H1 (cell line): ENCODE data around the gene CD28. TPM values are rescaled to one million over a fixed set of nuclear protein-coding genes. Genes with fewer than 3 reads are reported as not detected.

Experiments
- CTBP2 ChIP-seq: IDR thresholded peaks from 2 replicates; pipeline ENCODE4 v1.7.0; 2011; ENCODE audit warnings: borderline replicate concordance, mild to moderate bottlenecking, moderate library complexity, mixed read lengths, low read length; ENCODE audit not compliant: insufficient read depth, insufficient read length
- HDAC2 ChIP-seq, 2 experiments: fragments of 300-600 bp in 1 of 2; sonication (generic) in 1 of 2; IDR thresholded peaks; 2 replicates each; pipeline ENCODE4 v1.6.1; 2011 to 2012; ENCODE audit warnings: low read depth in 2 of 2, low read length in 2 of 2, mild to moderate bottlenecking in 2 of 2, moderate library complexity in 2 of 2, borderline replicate concordance in 1 of 2, inconsistent platforms in 1 of 2
- RBBP5 ChIP-seq: IDR thresholded peaks from 2 replicates; pipeline ENCODE4 v1.7.1; 2012; ENCODE audit warnings: low read depth, mild to moderate bottlenecking, inconsistent platforms, low read length, moderate library complexity, borderline replicate concordance
- RXRA ChIP-seq: IDR thresholded peaks from 2 replicates; pipeline ENCODE4 v1.6.1; 2011; ENCODE audit warnings: low read depth, mild to moderate bottlenecking, low read length, moderate library complexity; ENCODE audit not compliant: insufficient read depth
- polyA plus RNA-seq, 7 experiments: library from polyadenylated mRNA; depleted of rRNA in 3 of 7; stranded (reverse) in 5 of 7; unstranded in 2 of 7; fragments of >200 nt in 5 of 7; fragments of 200-250 nt in 2 of 7; gene quantifications; 1 replicate in 5 of 7; 2 replicates in 1 of 7; 4 replicates in 1 of 7; pipeline versions ENCODE4 v1.2.1 to v1.2.3, GENCODE V29; 2011 to 2013; ENCODE audit warnings: missing spikeins in 2 of 7, mixed read lengths in 2 of 7
- total RNA-seq: library from RNA; stranded (reverse); fragmentation: NEBNext Ultra II Directional; extraction: Animal tissue kit (Norgen Biotek cat#: 25700); gene quantifications from 2 replicates; pipeline ENCODE4 v1.2.1, GENCODE V29; 2021
- TF ChIP-seq, protein P1 (sequence below): IDR thresholded peaks from 2 replicates; pipeline ENCODE4 v1.6.1; 2012; ENCODE audit warnings: low read length, inconsistent platforms

The CD28 gene
- total and polyA plus RNA-seq, 2 of the 8 experiments (the other 6 are each of a cell fraction or from before 2014, with no cell fraction given): not detected

GRCh38 chr2:203685081-203685621 is 21.3 kb upstream of the CD28 start (continued):
- TF ChIP-seq RXRA (no peak), HDAC2 (IDR thresholded peaks at IDR 0.05; ENCODE audit: borderline replicate concordance in 1 of 2, low read depth in 2 of 2, low read length in 2 of 2) (no peak), CTBP2 (no peak), RBBP5 (no peak)
- TF ChIP-seq, protein P1, sequence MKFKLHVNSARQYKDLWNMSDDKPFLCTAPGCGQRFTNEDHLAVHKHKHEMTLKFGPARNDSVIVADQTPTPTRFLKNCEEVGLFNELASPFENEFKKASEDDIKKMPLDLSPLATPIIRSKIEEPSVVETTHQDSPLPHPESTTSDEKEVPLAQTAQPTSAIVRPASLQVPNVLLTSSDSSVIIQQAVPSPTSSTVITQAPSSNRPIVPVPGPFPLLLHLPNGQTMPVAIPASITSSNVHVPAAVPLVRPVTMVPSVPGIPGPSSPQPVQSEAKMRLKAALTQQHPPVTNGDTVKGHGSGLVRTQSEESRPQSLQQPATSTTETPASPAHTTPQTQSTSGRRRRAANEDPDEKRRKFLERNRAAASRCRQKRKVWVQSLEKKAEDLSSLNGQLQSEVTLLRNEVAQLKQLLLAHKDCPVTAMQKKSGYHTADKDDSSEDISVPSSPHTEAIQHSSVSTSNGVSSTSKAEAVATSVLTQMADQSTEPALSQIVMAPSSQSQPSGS: no peak
- TF ChIP-seq, all 59 proteins: peak for 0
